Peyer's patch (tissue), 4 donors: ENCODE results near the gene DNASE2B.

Source experiments
- CTCF ChIP-seq, 6 experiments: fragments of 450-650 bp in 4 of 6; fragments of 200-600 bp in 2 of 6; sonication (generic) in 1 of 6; IDR thresholded peaks; one replicate each; pipeline ENCODE4 v1.5.1; 2017 to 2019; ENCODE audit warnings: antibody characterized with exemption in 6 of 6, mild to moderate bottlenecking in 3 of 6, moderate library complexity in 1 of 6
- POLR2A ChIP-seq, 2 donors: fragments of 450-650 bp; IDR thresholded peaks; one replicate each; pipeline ENCODE4 v1.5.1; 2017; ENCODE audit warnings: antibody characterized with exemption in 2 of 2, mild to moderate bottlenecking in 2 of 2, moderate library complexity in 2 of 2

- TF ChIP-seq CTCF (IDR thresholded peaks at IDR 0.05) (no peak), POLR2A (IDR thresholded peaks at IDR 0.05) (no peak)
Measured at GRCh38 chr1:84350104-84350503, 48.2 kb upstream of the DNASE2B start.
